WTC11 (cell line): ENCODE data around the gene CMTR1. TPM values are rescaled to one million over a fixed set of nuclear protein-coding genes. Genes with fewer than 3 reads are reported as not detected.

Experiments
- ATAC-seq: fragments of 200-7000 bp; cut with Tn5 transposase; 2 replicates; pipeline ENCODE4 v1.10.0; 2021; ENCODE audit warnings: mild to moderate bottlenecking, moderate library complexity
- CTCF ChIA-PET: fragments of 300-600 bp; sonication (Branson Sonifier 250); formaldehyde crosslinking; loops from one replicate; lab custom pipeline; 2021; ENCODE audit warnings: antibody characterized with exemption; lab: Charles Lee
- POLR2A ChIA-PET: fragments of 350-600 bp; sonication (Branson Sonifier 250); formaldehyde crosslinking; loops from one replicate; lab custom pipeline; 2021; ENCODE audit warnings: antibody characterized with exemption; lab: Charles Lee
- DNase-seq: peaks from one replicate; pipeline ENCODE4 v3.0.0; 2021; ENCODE audit warnings: low spot score
- H3K27ac Mint-ChIP-seq: 2 replicates; pipeline ENCODE4 v1.8.0; 2021; ENCODE audit warnings: mixed read lengths
- H3K27me3 Mint-ChIP-seq: 2 replicates; pipeline ENCODE4 v1.8.0; 2021; ENCODE audit warnings: low read depth, mild to moderate bottlenecking, moderate library complexity, mixed read lengths
- H3K36me3 Mint-ChIP-seq: 2 replicates; pipeline ENCODE4 v1.8.0; 2021; ENCODE audit warnings: mixed read lengths
- H3K4me1 Mint-ChIP-seq: 2 replicates; pipeline ENCODE4 v1.8.0; 2022; ENCODE audit warnings: mixed read lengths
- H3K4me3 Mint-ChIP-seq: 2 replicates; pipeline ENCODE4 v1.8.0; 2021; ENCODE audit warnings: mild to moderate bottlenecking, moderate library complexity, mixed read lengths
- H3K9me3 Mint-ChIP-seq: 2 replicates; pipeline ENCODE4 v1.8.0; 2021; ENCODE audit warnings: mixed read lengths
- ATF3 ChIP-seq: sonication (generic); formaldehyde crosslinking; conservative IDR thresholded peaks from 2 replicates; pipeline ENCODE4 v1.8.1; 2022; ENCODE audit warnings: mild to moderate bottlenecking, missing genetic modification reagents
- CBFB ChIP-seq: sonication (generic); formaldehyde crosslinking; IDR thresholded peaks from 2 replicates; pipeline ENCODE4 v1.8.1; 2022; ENCODE audit warnings: mild to moderate bottlenecking, low read depth, missing genetic modification reagents
- ESRRA ChIP-seq: sonication (generic); formaldehyde crosslinking; IDR thresholded peaks from 2 replicates; pipeline ENCODE4 v1.8.1; 2022; ENCODE audit warnings: mild to moderate bottlenecking, missing genetic modification reagents, borderline replicate concordance
- FOXJ3 ChIP-seq: sonication (generic); formaldehyde crosslinking; IDR thresholded peaks from 2 replicates; pipeline ENCODE4 v1.9.0; 2021; ENCODE audit warnings: missing genetic modification reagents, mild to moderate bottlenecking, borderline replicate concordance
- FOXK1 ChIP-seq: sonication (generic); formaldehyde crosslinking; IDR thresholded peaks from 2 replicates; pipeline ENCODE4 v1.8.0; 2022; ENCODE audit warnings: mild to moderate bottlenecking, moderate library complexity, missing genetic modification reagents
- FOXP1 ChIP-seq: sonication (generic); formaldehyde crosslinking; IDR thresholded peaks from 2 replicates; pipeline ENCODE4 v1.8.0; 2022; ENCODE audit warnings: missing genetic modification reagents, mild to moderate bottlenecking, moderate library complexity, borderline replicate concordance
- NFATC4 ChIP-seq: fragments of 250-450 bp; sonication (Bioruptor Pico); IDR thresholded peaks from 2 replicates; pipeline ENCODE4 v1.9.0; 2021; ENCODE audit warnings: mild to moderate bottlenecking
- NR2C2 ChIP-seq: sonication (generic); formaldehyde crosslinking; IDR thresholded peaks from 2 replicates; pipeline ENCODE4 v1.8.0; 2022; ENCODE audit warnings: mild to moderate bottlenecking, missing genetic modification reagents
- OVOL2 ChIP-seq: fragments of 250-450 bp; sonication (Bioruptor Pico); IDR thresholded peaks from 2 replicates; pipeline ENCODE4 v1.9.0; 2021; ENCODE audit warnings: mild to moderate bottlenecking, borderline replicate concordance
- RELA ChIP-seq: sonication (generic); formaldehyde crosslinking; IDR thresholded peaks from 2 replicates; pipeline ENCODE4 v1.8.1; 2022; ENCODE audit warnings: missing genetic modification reagents, mild to moderate bottlenecking, borderline replicate concordance
- SP1 ChIP-seq: sonication (generic); formaldehyde crosslinking; conservative IDR thresholded peaks from 2 replicates; pipeline ENCODE4 v1.8.1; 2022; ENCODE audit warnings: missing genetic modification reagents
- TEAD1 ChIP-seq: sonication (generic); formaldehyde crosslinking; IDR thresholded peaks from 2 replicates; pipeline ENCODE4 v1.8.0; 2022; ENCODE audit warnings: mild to moderate bottlenecking, missing genetic modification reagents
- USF2 ChIP-seq: sonication (generic); formaldehyde crosslinking; IDR thresholded peaks from 2 replicates; pipeline ENCODE4 v1.8.1; 2023; ENCODE audit warnings: mild to moderate bottlenecking, missing genetic modification reagents, moderate library complexity
- ZNF121 ChIP-seq: sonication (generic); formaldehyde crosslinking; IDR thresholded peaks from 2 replicates; pipeline ENCODE4 v1.8.0; 2023; ENCODE audit warnings: missing genetic modification reagents
- ZNF281 ChIP-seq: sonication (generic); formaldehyde crosslinking; IDR thresholded peaks from 2 replicates; pipeline ENCODE4 v1.8.0; 2023; ENCODE audit warnings: mild to moderate bottlenecking, missing genetic modification reagents
- ZNF416 ChIP-seq: fragments of 250-450 bp; sonication (Bioruptor Pico); IDR thresholded peaks from 2 replicates; pipeline ENCODE4 v1.9.0; 2021; ENCODE audit warnings: mild to moderate bottlenecking, inconsistent platforms
- ZNF532 ChIP-seq: fragments of 250-450 bp; sonication (Bioruptor Pico); IDR thresholded peaks from 2 replicates; pipeline ENCODE4 v1.9.0; 2021; ENCODE audit warnings: mild to moderate bottlenecking, borderline replicate concordance
- ZNF671 ChIP-seq: fragments of 250-450 bp; sonication (Bioruptor Pico); IDR thresholded peaks from 2 replicates; pipeline ENCODE4 v1.8.0; 2021; ENCODE audit warnings: mild to moderate bottlenecking
- ZSCAN18 ChIP-seq: fragments of 250-450 bp; sonication (Bioruptor Pico); IDR thresholded peaks from 2 replicates; pipeline ENCODE4 v2.1.2; 2022; ENCODE audit warnings: mild to moderate bottlenecking, moderate library complexity
- total RNA-seq: library from RNA; stranded (reverse); gene quantifications from 3 replicates; pipeline ENCODE4 v1.2.3, GENCODE V29; 2021
- TF ChIP-seq, protein P1 (sequence below): sonication (generic); formaldehyde crosslinking; IDR thresholded peaks from 2 replicates; pipeline ENCODE4 v1.8.1; 2023; ENCODE audit warnings: mild to moderate bottlenecking, missing genetic modification reagents, moderate library complexity

The CMTR1 gene
- total RNA-seq, 1 experiment from 2014 or later, result 38.6 TPM

DNA sequence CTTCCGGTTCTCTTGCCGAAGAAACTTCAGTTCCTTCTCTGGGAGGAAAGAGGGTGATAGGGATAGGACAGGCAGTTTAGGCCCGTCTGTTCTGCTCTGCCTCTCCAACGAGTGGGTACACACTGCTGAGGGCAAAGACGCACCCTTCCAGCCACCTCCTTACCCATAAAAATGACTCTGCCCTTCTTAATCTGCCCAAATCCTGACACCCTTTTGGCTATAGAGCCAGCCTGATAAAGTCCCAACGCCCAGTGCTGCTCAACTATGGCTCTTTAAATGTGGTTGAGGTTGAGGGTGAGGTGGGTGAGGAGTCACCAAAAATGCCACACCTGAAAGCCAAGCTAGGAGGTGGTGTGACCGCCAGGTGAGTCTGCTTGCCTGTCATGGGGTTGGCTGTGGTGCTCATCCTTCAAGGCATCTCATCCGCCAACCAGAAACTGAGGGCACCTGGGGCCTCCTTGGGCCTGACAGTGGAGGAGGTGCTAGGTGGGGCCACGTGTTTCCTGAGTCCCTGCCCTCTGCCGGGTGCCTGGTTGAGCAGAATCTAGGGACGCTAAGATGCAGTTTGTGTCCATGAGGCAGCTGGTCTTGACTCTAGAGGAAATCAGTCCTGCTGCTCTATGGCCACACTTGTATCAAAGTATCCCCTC is 50.4 kb downstream of the CMTR1 start:
- ATAC-seq (no peak), DNase-seq (no peak)
- Mint-ChIP-seq H3K9me3 (no peaks in the 10 kb centered on the region), H3K27ac (no peak overlapping the region; the same call in 1 of the 2 replicates), H3K4me3 (no peak overlapping the region), H3K27me3 (no peaks in the 10 kb centered on the region), H3K36me3 (peaks cover 6% of the 10 kb centered on the region; the same call in 1 of the 2 replicates), H3K4me1 (peaks cover 18% of the 10 kb centered on the region)
- TF ChIP-seq ATF3 (CRISPR knock-in tag) (no peak), NFATC4 (no peak), TEAD1 (CRISPR knock-in tag) (no peak), OVOL2 (CRISPR knock-in tag) (no peak), ZSCAN18 (CRISPR knock-in tag) (no peak), ZNF281 (CRISPR knock-in tag) (no peak), ZNF671 (CRISPR knock-in tag) (no peak), ZNF121 (no peak), ZNF416 (CRISPR knock-in tag) (no peak), FOXK1 (CRISPR knock-in tag) (no peak), ESRRA (CRISPR knock-in tag) (no peak)
- TF ChIP-seq, protein P1, sequence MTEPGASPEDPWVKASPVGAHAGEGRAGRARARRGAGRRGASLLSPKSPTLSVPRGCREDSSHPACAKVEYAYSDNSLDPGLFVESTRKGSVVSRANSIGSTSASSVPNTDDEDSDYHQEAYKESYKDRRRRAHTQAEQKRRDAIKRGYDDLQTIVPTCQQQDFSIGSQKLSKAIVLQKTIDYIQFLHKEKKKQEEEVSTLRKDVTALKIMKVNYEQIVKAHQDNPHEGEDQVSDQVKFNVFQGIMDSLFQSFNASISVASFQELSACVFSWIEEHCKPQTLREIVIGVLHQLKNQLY (CRISPR knock-in tag), result no peak
- CTCF ChIA-PET, result interaction anchor here (2.2 kb wide), 1 partner anchor 82 kb away, joined by 34 read pairs; no protein-coding TSS in a partner anchor
- POLR2A ChIA-PET, result no interaction called here

- ChIA-PET CTCF (interaction anchor here (0.5 to 2.2 kb wide), 21 partner anchors 16 to 1086 kb away, joined by 3 to 34 read pairs (median 4); partner anchors contain the start of gene CCDC167), POLR2A (no interaction called here)
- Mint-ChIP-seq H3K27me3 (no peaks in the 10 kb centered on the region), H3K27ac (no peak overlapping the region), H3K4me3 (no peak overlapping the region), H3K4me1 (peaks cover 21% of the 10 kb centered on the region), H3K36me3 (peaks cover 6% of the 10 kb centered on the region; the same call in 1 of the 2 replicates), H3K9me3 (no peaks in the 10 kb centered on the region)
- DNase-seq (peak; percentile 82), ATAC-seq (peak; percentile 78)
- no peak for TF ChIP-seq FOXP1 (CRISPR knock-in tag)
- TF ChIP-seq ZNF532 (CRISPR knock-in tag), result no peak
- 0 out of 2 replicates have a peak, but pooled peaks have one; percentile 22 for TF ChIP-seq SP1 (CRISPR knock-in tag)
- no peak for TF ChIP-seq ZSCAN18 (CRISPR knock-in tag)
- no peak for TF ChIP-seq FOXK1 (CRISPR knock-in tag)
- TF ChIP-seq CBFB (CRISPR knock-in tag), result no peak
- no peak for TF ChIP-seq NR2C2 (CRISPR knock-in tag)
- no peak for TF ChIP-seq USF2 (CRISPR knock-in tag)
- TF ChIP-seq FOXJ3 (CRISPR knock-in tag), result no peak
- TF ChIP-seq RELA (CRISPR knock-in tag), result no peak
- TF ChIP-seq ZNF416 (CRISPR knock-in tag), result no peak
Observed at GRCh38 chr6:37483917-37484785, 51.1 kb downstream of the CMTR1 start.
